Loucy (cell line): Measurements from ENCODE around the gene ARID1B.

Source experiments
- CTCF ChIP-seq: fragments of 200-600 bp; sonication (generic); conservative IDR thresholded peaks from 2 replicates; pipeline ENCODE4 v1.5.1; 2014; ENCODE audit warnings: mild to moderate bottlenecking, antibody characterized with exemption, low read length
- EZH2phosphoT487 ChIP-seq: fragments of 200-600 bp; IDR thresholded peaks from 2 replicates; pipeline ENCODE4 v1.6.1; 2018; ENCODE audit warnings: antibody characterized with exemption, mild to moderate bottlenecking, moderate library complexity, borderline replicate concordance

GRCh38 chr6:157229713-157230112, 452.5 kb downstream of the ARID1B start:
- TF ChIP-seq CTCF (no peak), EZH2phosphoT487 (no peak)
